IMR-90 (cell line): ENCODE results near the gene AZGP1. TPM values are rescaled to one million over a fixed set of nuclear protein-coding genes. Genes with fewer than 3 reads are reported as not detected.

ENCODE experiments used
- ATAC-seq: fragments of 200-7000 bp; cut with Tn5 transposase; 2 replicates; pipeline ENCODE4 v1.9.1; 2020; ENCODE audit warnings: low read depth, mild to moderate bottlenecking, moderate library complexity
- BruUV-seq: library from RNA; stranded (reverse); fragments of 400-500 nt; replicated peaks from 2 replicates; lab custom pipeline; 2021; lab: Mats Ljungman, UMichigan
- CTCF ChIA-PET: fragments of 300-600 bp; formaldehyde crosslinking; extraction: SDS; loops from one replicate; lab custom pipeline; 2021; ENCODE audit warnings: antibody characterized with exemption; lab: Yijun Ruan, JAX
- POLR2A ChIA-PET: fragments of 300-600 bp; sonication (Branson Sonifier 250); formaldehyde crosslinking; loops from one replicate; lab custom pipeline; 2022; ENCODE audit warnings: antibody characterized with exemption; ENCODE audit not compliant: unreplicated experiment; lab: Charles Lee
- DNase-seq: peaks from one replicate; pipeline ENCODE4 v3.0.0; 2013
- H2AFZ ChIP-seq: replicated peaks from 2 replicates; pipeline ENCODE3; 2013; ENCODE audit warnings: low read length, mild to moderate bottlenecking; ENCODE audit not compliant: poor library complexity
- H2AK5ac ChIP-seq: 2 replicates; pipeline ENCODE4 v1.6.1; 2013; ENCODE audit warnings: low read depth, low read length, inconsistent platforms
- H2AK9ac ChIP-seq: replicated peaks from 2 replicates; pipeline ENCODE3; 2013; ENCODE audit warnings: mild to moderate bottlenecking, low read depth, low read length, moderate library complexity; ENCODE audit not compliant: poor library complexity
- H2BK120ac ChIP-seq: 2 replicates; pipeline ENCODE4 v1.6.1; 2013; ENCODE audit warnings: low read depth, low read length, inconsistent platforms
- H2BK15ac ChIP-seq: 3 replicates; pipeline ENCODE4 v1.6.1; 2013; ENCODE audit warnings: low read depth, low read length, inconsistent platforms
- H2BK20ac ChIP-seq: 2 replicates; pipeline ENCODE4 v1.6.1; 2013; ENCODE audit warnings: low read depth, mild to moderate bottlenecking, inconsistent platforms, low read length, moderate library complexity
- H2BK5ac ChIP-seq: 2 replicates; pipeline ENCODE4 v1.6.1; 2013; ENCODE audit warnings: mild to moderate bottlenecking, low read depth, low read length, inconsistent platforms; ENCODE audit not compliant: poor library complexity, severe bottlenecking
- H3K14ac ChIP-seq: replicated peaks from 2 replicates; pipeline ENCODE4 v1.6.1; 2013; ENCODE audit warnings: low read depth, low read length, inconsistent platforms
- H3K18ac ChIP-seq: 2 replicates; pipeline ENCODE4 v1.6.1; 2013; ENCODE audit warnings: low read depth, low read length, control low read depth
- H3K23ac ChIP-seq: 2 replicates; pipeline ENCODE4 v1.6.1; 2013; ENCODE audit warnings: low read depth, low read length, inconsistent platforms
- H3K27ac ChIP-seq: 2 replicates; pipeline ENCODE4 v1.5.1; 2013; ENCODE audit warnings: mild to moderate bottlenecking, control low read depth, low read length; ENCODE audit not compliant: insufficient read depth
- H3K27me3 ChIP-seq: 2 replicates; pipeline ENCODE4 v1.6.1; 2013; ENCODE audit warnings: low read length; ENCODE audit not compliant: control insufficient read depth, insufficient read depth
- H3K36me3 ChIP-seq: 2 replicates; pipeline ENCODE4 v1.6.1; 2013; ENCODE audit warnings: low read length, mixed read lengths; ENCODE audit not compliant: control insufficient read depth, insufficient read depth
- H3K4ac ChIP-seq: 2 replicates; pipeline ENCODE4 v1.6.1; 2013; ENCODE audit warnings: low read depth, low read length, inconsistent platforms
- H3K4me1 ChIP-seq: 2 replicates; pipeline ENCODE4 v1.6.1; 2013; ENCODE audit warnings: low read length, mixed read lengths; ENCODE audit not compliant: control insufficient read depth, insufficient read depth
- H3K4me2 ChIP-seq: 2 replicates; pipeline ENCODE4 v1.6.1; 2013; ENCODE audit warnings: low read depth, mild to moderate bottlenecking, control low read depth, low read length, moderate library complexity
- H3K4me3 ChIP-seq: 2 replicates; pipeline ENCODE4 v1.5.1; 2013; ENCODE audit warnings: low read depth, mild to moderate bottlenecking, control low read depth, low read length, moderate library complexity; ENCODE audit not compliant: insufficient read depth
- H3K56ac ChIP-seq: 2 replicates; pipeline ENCODE4 v1.6.1; 2013; ENCODE audit warnings: low read length, inconsistent platforms; ENCODE audit not compliant: insufficient read depth; ENCODE audit errors: extremely low read depth
- H3K79me1 ChIP-seq, 2 experiments: 2 replicates each; pipeline ENCODE4 v1.6.1; 2013; ENCODE audit warnings: low read length in 2 of 2, inconsistent platforms in 1 of 2, low read depth in 1 of 2
- H3K9ac ChIP-seq: 2 replicates; pipeline ENCODE4 v1.6.1; 2013; ENCODE audit warnings: low read depth, low read length, control low read depth
- H3K9me1 ChIP-seq: 2 replicates; pipeline ENCODE4 v1.6.1; 2013; ENCODE audit warnings: low read length, inconsistent platforms; ENCODE audit not compliant: insufficient read depth
- H3K9me3 ChIP-seq: 2 replicates; pipeline ENCODE4 v1.6.1; 2013; ENCODE audit warnings: low read length; ENCODE audit not compliant: control insufficient read depth, insufficient read depth
- H4K20me1 ChIP-seq: 2 replicates; pipeline ENCODE4 v1.6.1; 2013; ENCODE audit warnings: low read length, inconsistent platforms; ENCODE audit not compliant: insufficient read depth
- H4K5ac ChIP-seq: 2 replicates; pipeline ENCODE4 v1.6.1; 2013; ENCODE audit warnings: mild to moderate bottlenecking, low read depth, low read length, control low read depth
- H4K8ac ChIP-seq, 2 experiments: 2 replicates each; pipeline ENCODE4 v1.6.1; 2013; ENCODE audit warnings: low read depth in 2 of 2, low read length in 2 of 2, control low read depth in 1 of 2, inconsistent platforms in 1 of 2
- H4K91ac ChIP-seq: 2 replicates; pipeline ENCODE4 v1.6.1; 2013; ENCODE audit warnings: low read depth, low read length, inconsistent platforms; ENCODE audit not compliant: insufficient read depth
- BHLHE40 ChIP-seq: fragments of 150-350 bp; IDR thresholded peaks from 2 replicates; pipeline ENCODE4 v1.6.1; 2016; ENCODE audit warnings: mild to moderate bottlenecking, low read depth, low read length
- CEBPB ChIP-seq: IDR thresholded peaks from 2 replicates; pipeline ENCODE4 v1.6.1; 2012; ENCODE audit warnings: low read depth, low read length, improper control_type of control experiment
- CTCF ChIP-seq: conservative IDR thresholded peaks from 2 replicates; pipeline ENCODE4 v1.5.1; 2012; ENCODE audit warnings: mild to moderate bottlenecking, low read depth, low read length, improper control_type of control experiment
- ELK1 ChIP-seq: fragments of 150-350 bp; IDR thresholded peaks from 2 replicates; pipeline ENCODE4 v1.6.1; 2016; ENCODE audit warnings: low read depth, mild to moderate bottlenecking, low read length, moderate library complexity, borderline replicate concordance
- RAD21 ChIP-seq: IDR thresholded peaks from 2 replicates; pipeline ENCODE4 v1.6.1; 2012; ENCODE audit warnings: low read length, improper control_type of control experiment
- SMC3 ChIP-seq: fragments of 150-350 bp; IDR thresholded peaks from 2 replicates; pipeline ENCODE4 v1.6.1; 2016; ENCODE audit warnings: low read depth, mild to moderate bottlenecking, antibody characterized with exemption, low read length, moderate library complexity
- WGBS, 2 experiments: methylation state at CpG; one replicate each; pipeline versions ENCODE4 v1.1.5 to v1.1.7; 2013; ENCODE audit warnings: missing lambda C conversion rate in 2 of 2; ENCODE audit not compliant: insufficient read length in 1 of 2; ENCODE audit errors: extremely low coverage in 2 of 2; 5-methylcytosine and 5-hydroxymethylcytosine counted together
- dilution Hi-C: fragments of 300-500 bp; cut with HindIII; formaldehyde crosslinking; loops from one replicate; pipeline ENCODE4 v1.14.3; 2018; ENCODE audit warnings: low sequenced_read_pairs; ENCODE audit not compliant: unreplicated experiment
- in situ Hi-C: fragments of 300-500 bp; cut with MboI; formaldehyde crosslinking; loops from 3 replicates; pipeline ENCODE4 v1.14.3; 2019; ENCODE audit warnings: low sequenced_read_pairs, inconsistent platforms, mixed read lengths
- intact Hi-C: fragments of 100-400 bp; cut with micrococcal nuclease; formaldehyde crosslinking; loops from 2 replicates; pipeline ENCODE4 v1.10.0; 2022
- polyA plus RNA-seq, 3 experiments: library from polyadenylated mRNA; depleted of rRNA; stranded (reverse); fragments of >200 nt; gene quantifications; 2 replicates each; pipeline ENCODE4 v1.2.3, GENCODE V29; 2012; ENCODE audit warnings: low replicate concordance in 1 of 3
- total RNA-seq: library from RNA; depleted of rRNA; stranded (reverse); fragments of >200 nt; gene quantifications from 2 replicates; pipeline ENCODE4 v1.2.3, GENCODE V29; 2012

Gene AZGP1
- total and polyA plus RNA-seq, 2 of the 4 experiments (the other 2 are of a cell fraction), result not detected

- H3K4ac ChIP-seq, result no peak overlapping the region
- H2AK5ac ChIP-seq, result no peak overlapping the region
- H3K36me3 ChIP-seq, result peaks cover 28% of the 10 kb centered on the region
- no peak overlapping the region for H3K9ac ChIP-seq
- no peak overlapping the region for H2BK120ac ChIP-seq
- H2BK20ac ChIP-seq, result no peak overlapping the region
- H3K14ac ChIP-seq, result no peak overlapping the region
- H3K56ac ChIP-seq, result no peak overlapping the region
- intact Hi-C loops (no loop called here), dilution Hi-C loops (no loop called here), in situ Hi-C loops (no loop called here)
- no peak overlapping the region for H3K18ac ChIP-seq
- no peak overlapping the region for H2AK9ac ChIP-seq
- no peaks in the 10 kb centered on the region for H3K9me3 ChIP-seq
- H3K27ac ChIP-seq, result no peak overlapping the region
- no peak for TF ChIP-seq SMC3
- no peak for TF ChIP-seq CEBPB
- no peak for TF ChIP-seq BHLHE40
- TF ChIP-seq RAD21, result no peak
- no peak for TF ChIP-seq CTCF
- no peak for TF ChIP-seq ELK1
- H2BK15ac ChIP-seq, result no peak overlapping the region
- ATAC-seq (no peak), DNase-seq (no peak)
- no peak overlapping the region for H4K91ac ChIP-seq
- ChIA-PET POLR2A (no interaction called here), CTCF (no interaction called here)
- BruUV-seq, result no TSS peak
- no peak overlapping the region for H3K23ac ChIP-seq
- H3K4me1 ChIP-seq, result peaks cover 2% of the 10 kb centered on the region; the same call in 1 of the 2 replicates
- 58% methylated on average over 3 of the region's 7 CpGs; no CpG with 5 or more reads in 1 of the 2 experiments for WGBS, 2 experiments
- no peak overlapping the region for H2BK5ac ChIP-seq
- H3K27me3 ChIP-seq, result no peaks in the 10 kb centered on the region
- peaks cover 9% of the 10 kb centered on the region for H3K9me1 ChIP-seq
- H4K20me1 ChIP-seq, result peaks cover 47% of the 10 kb centered on the region
- no peak overlapping the region for H3K4me2 ChIP-seq
- no peak overlapping the region for H3K4me3 ChIP-seq
- H3K79me1 ChIP-seq, result peaks cover 19 to 78% of the 10 kb centered on the region in 2 experiments
- H4K5ac ChIP-seq, result no peak overlapping the region
- no peak overlapping the region for H4K8ac ChIP-seq
- H2AFZ ChIP-seq, result no peak overlapping the region
These were observed 44.1 kb upstream of the AZGP1 start for GRCh38 chr7:100019908-100020307.
